Effector memory CD8-positive, alpha-beta T cell (primary cell): ENCODE results near the gene ZNF563.

Source experiments
- ATAC-seq: fragments of 150-1000 bp; cut with Tn5 transposase; replicated peaks from 2 replicates; pipeline ENCODE4 v1.10.0; 2021; ENCODE audit warnings: mild to moderate bottlenecking, moderate library complexity
- DNase-seq, 3 experiments: peaks; one replicate each; pipeline ENCODE4 v3.0.0; 2021
- H3K27ac Mint-ChIP-seq, 2 donors: one replicate each; pipeline ENCODE4 v1.8.0; 2022; ENCODE audit warnings: mild to moderate bottlenecking in 2 of 2, mixed read lengths in 2 of 2, moderate library complexity in 2 of 2
- H3K27me3 Mint-ChIP-seq, 2 donors: one replicate each; pipeline ENCODE4 v1.8.0; 2022; ENCODE audit warnings: mixed read lengths in 2 of 2
- H3K36me3 Mint-ChIP-seq: one replicate; pipeline ENCODE4 v1.8.0; 2022; ENCODE audit warnings: mild to moderate bottlenecking, moderate library complexity, mixed read lengths; ENCODE audit not compliant: insufficient read depth
- H3K4me1 Mint-ChIP-seq, 2 donors: one replicate each; pipeline ENCODE4 v1.8.0; 2022; ENCODE audit warnings: low read depth in 2 of 2, mixed read lengths in 2 of 2
- H3K4me3 Mint-ChIP-seq, 2 donors: one replicate each; pipeline ENCODE4 v1.8.0; 2022; ENCODE audit warnings: mild to moderate bottlenecking in 2 of 2, mixed read lengths in 2 of 2, moderate library complexity in 2 of 2
- H3K9me3 Mint-ChIP-seq, 2 donors: one replicate each; pipeline ENCODE4 v1.8.0; 2022; ENCODE audit warnings: mixed read lengths in 2 of 2

Gene ZNF563

GRCh38 chr19:12278713-12279112 is 54.7 kb downstream of the ZNF563 start:
- peaks cover 42% of the 10 kb centered on the region for H3K36me3 Mint-ChIP-seq
- H3K9me3 Mint-ChIP-seq = peaks cover 5 to 21% of the 10 kb centered on the region in 2 donors
- peaks cover 9 to 32% of the 10 kb centered on the region in 2 donors for H3K4me1 Mint-ChIP-seq
- no peaks in the 10 kb centered on the region for H3K27me3 Mint-ChIP-seq
- DNase-seq (no peak), ATAC-seq (no peak)
- peak overlapping the region in 1 of 2 donors; percentile 19 for H3K27ac Mint-ChIP-seq
- no peak overlapping the region for H3K4me3 Mint-ChIP-seq

- no peak for ATAC-seq
- Mint-ChIP-seq H3K27ac (no peak overlapping the region), H3K9me3 (peaks cover 11 to 28% of the 10 kb centered on the region in 2 donors), H3K4me1 (peaks cover 1 to 2% of the 10 kb centered on the region in 2 donors), H3K27me3 (no peaks in the 10 kb centered on the region), H3K4me3 (no peak overlapping the region), H3K36me3 (peaks cover 65% of the 10 kb centered on the region)
- DNase-seq = no peak
Observed at GRCh38 chr19:12272980-12273901, 60.2 kb downstream of the ZNF563 start.

- no peak for DNase-seq
- Mint-ChIP-seq H3K4me3 (no peak overlapping the region), H3K9me3 (peaks cover 10 to 21% of the 10 kb centered on the region in 2 donors), H3K36me3 (peaks cover 63% of the 10 kb centered on the region), H3K27me3 (no peaks in the 10 kb centered on the region), H3K27ac (no peak overlapping the region), H3K4me1 (no peaks in the 10 kb centered on the region)
- no peak for ATAC-seq
Observed at GRCh38 chr19:12272386-12272785, 61.0 kb downstream of the ZNF563 start.

- peaks cover 60% of the 10 kb centered on the region for H3K36me3 Mint-ChIP-seq
Observed at GRCh38 chr19:12270854-12271253, 62.6 kb downstream of the ZNF563 start.

More at GRCh38 chr19:12270854-12271253, 62.6 kb downstream of the ZNF563 start:
- ATAC-seq (no peak), DNase-seq (no peak)
- H3K4me1 Mint-ChIP-seq = no peaks in the 10 kb centered on the region
- H3K27ac Mint-ChIP-seq = no peak overlapping the region
- H3K27me3 Mint-ChIP-seq = no peaks in the 10 kb centered on the region
- no peak overlapping the region for H3K4me3 Mint-ChIP-seq
- H3K9me3 Mint-ChIP-seq = peaks cover 7 to 14% of the 10 kb centered on the region in 2 donors
